HFF-Myc (cell line): ENCODE measurements around the gene ARHGAP6.

Source experiments
- DNase-seq: peaks from one replicate; pipeline ENCODE4 v3.0.0-alpha.2; 2011; ENCODE audit warnings: low read depth; ENCODE audit errors: extremely low read depth
- H3K4me3 ChIP-seq: replicated peaks from 2 replicates; pipeline ENCODE4 v1.5.1; 2011; ENCODE audit warnings: low read depth, mild to moderate bottlenecking, control low read depth, low read length
- CTCF ChIP-seq: IDR thresholded peaks from 2 replicates; pipeline ENCODE4 v1.5.1; 2012; ENCODE audit warnings: mild to moderate bottlenecking, low read depth, low read length, control low read depth; ENCODE audit errors: missing control alignments

The ARHGAP6 gene

GRCh38 chrX:11311706-11312105, 354.0 kb downstream of the ARHGAP6 start:
- DNase-seq: no peak
- no peak for TF ChIP-seq CTCF
- no peak overlapping the region for H3K4me3 ChIP-seq

GRCh38 chrX:11309220-11309619, 356.5 kb downstream of the ARHGAP6 start:
- no peak for TF ChIP-seq CTCF
- no peak for DNase-seq
- no peak overlapping the region for H3K4me3 ChIP-seq

- no peak overlapping the region for H3K4me3 ChIP-seq
- no peak for DNase-seq
- no peak for TF ChIP-seq CTCF
Measured at GRCh38 chrX:11305641-11306040, 360.1 kb downstream of the ARHGAP6 start.

- no peak for DNase-seq
- no peak overlapping the region for H3K4me3 ChIP-seq
- TF ChIP-seq CTCF: no peak
Measured at GRCh38 chrX:11304829-11305228, 360.9 kb downstream of the ARHGAP6 start.

- DNase-seq: no peak
- no peak overlapping the region for H3K4me3 ChIP-seq
- no peak for TF ChIP-seq CTCF
Measured at GRCh38 chrX:11298600-11298999, 367.1 kb downstream of the ARHGAP6 start.

- H3K4me3 ChIP-seq: no peak overlapping the region
- DNase-seq: no peak
- TF ChIP-seq CTCF: no peak
Measured at GRCh38 chrX:11296051-11296450, 369.7 kb downstream of the ARHGAP6 start.

- no peak for DNase-seq
- TF ChIP-seq CTCF: no peak
- no peak within 1 kb of the TSS for H3K4me3 ChIP-seq
Measured at GRCh38 chrX:11293113-11293512, 372.6 kb downstream of the ARHGAP6 start, which contains the start of gene AMELX. Gene AMELX (plus strand): TSS chrX:11293413. CDS start chrX:11294789, 1,376 bp downstream.
